MM.1S (cell line): Measurements from ENCODE around the gene HMGCLL1.

Source experiments
- CTCF ChIP-seq: fragments of 300-600 bp; sonication (generic); IDR thresholded peaks from 2 replicates; pipeline ENCODE4 v1.5.1; 2016; ENCODE audit warnings: antibody characterized with exemption, low read length, mixed read lengths
- EZH2 ChIP-seq: fragments of 300-600 bp; sonication (generic); optimal IDR thresholded peaks from 2 replicates; pipeline ENCODE3; 2017; ENCODE audit warnings: low read depth, mild to moderate bottlenecking, antibody characterized with exemption, low read length, mixed read lengths

- TF ChIP-seq CTCF = no peak
- TF ChIP-seq EZH2 = no peak
These were observed 54.6 kb downstream of the HMGCLL1 start for GRCh38 chr6:55524441-55524840.
